Sigmoid colon (tissue), 7 donors: ENCODE results near the gene ABHD12B. TPM values are rescaled to one million over a fixed set of nuclear protein-coding genes. Genes with fewer than 3 reads are reported as not detected.
"Not testable (repeated sequence)": the region's sequence is repeated elsewhere in the genome, so short reads cannot be mapped to it uniquely, and the experiment has no call there.

Source experiments
- DNase-seq: peaks from one replicate; pipeline ENCODE4 v3.0.0-alpha.2; 2019
- H3K27ac ChIP-seq, 4 donors: fragments of 200-600 bp; sonication (generic); one replicate each; pipeline ENCODE4 v1.5.1; 2016 to 2019; ENCODE audit warnings: mild to moderate bottlenecking in 1 of 4
- H3K27me3 ChIP-seq, 3 donors: fragments of 200-600 bp; sonication (generic); one replicate each; pipeline ENCODE4 v1.5.1; 2019; ENCODE audit warnings: mild to moderate bottlenecking in 1 of 3
- H3K36me3 ChIP-seq, 4 donors: fragments of 200-600 bp; sonication (generic); one replicate each; pipeline ENCODE4 v1.5.1; 2016 to 2019
- H3K4me1 ChIP-seq, 4 donors: fragments of 200-600 bp; sonication (generic); one replicate each; pipeline ENCODE4 v1.5.1; 2017 to 2019
- H3K4me3 ChIP-seq, 4 donors: fragments of 200-600 bp; sonication (generic); one replicate each; pipeline ENCODE4 v1.5.1; 2017 to 2019; ENCODE audit warnings: mild to moderate bottlenecking in 2 of 4, moderate library complexity in 1 of 4
- H3K9me3 ChIP-seq, 4 donors: fragments of 200-600 bp in 3 of 4; sonication (generic) in 3 of 4; one replicate each; pipeline versions ENCODE4 v1.5.1 to v1.6.1; 2013 to 2019
- EP300 ChIP-seq, 4 donors: sonication (generic); formaldehyde crosslinking; IDR thresholded peaks; one replicate each; pipeline ENCODE4 v1.6.1; 2017; ENCODE audit warnings: antibody characterized with exemption in 4 of 4
- POLR2A ChIP-seq, 2 donors: fragments of 450-650 bp; IDR thresholded peaks; one replicate each; pipeline ENCODE4 v1.6.1; 2016; ENCODE audit warnings: antibody characterized with exemption in 2 of 2, mild to moderate bottlenecking in 2 of 2, moderate library complexity in 2 of 2
- POLR2AphosphoS5 ChIP-seq, 4 donors: sonication (generic); formaldehyde crosslinking; IDR thresholded peaks; one replicate each; pipeline ENCODE4 v1.6.1; 2017; ENCODE audit warnings: antibody characterized with exemption in 4 of 4
- WGBS, 2 donors: extraction: QIAGEN DNeasy Blood & Tissue Kit; methylation state at CpG; one replicate each; pipeline ENCODE4 v1.1.7; 2013; 5-methylcytosine and 5-hydroxymethylcytosine counted together
- intact Hi-C: fragments of 100-400 bp; cut with DNase I; formaldehyde crosslinking; loops from one replicate; pipeline ENCODE4 v1.15.1; 2023
- polyA plus RNA-seq, 3 donors: library from polyadenylated mRNA; stranded (reverse); fragments of 200-250 nt; gene quantifications; one replicate each; pipeline ENCODE4 v1.2.3, GENCODE V29; 2013
- total RNA-seq, 4 donors: library from RNA; depleted of rRNA; stranded (reverse); fragments of >200 nt; gene quantifications; one replicate each; pipeline ENCODE4 v1.1.0, GENCODE V29; 2016
- TF ChIP-seq, protein P1 (sequence below), 4 experiments: fragments of 450-650 bp in 3 of 4; fragments of 200-600 bp in 1 of 4; IDR thresholded peaks; one replicate each; pipeline ENCODE4 v1.5.1; 2016 to 2019; ENCODE audit warnings: antibody characterized with exemption in 4 of 4, mild to moderate bottlenecking in 3 of 4, moderate library complexity in 2 of 4
- donor health status: healthy with polysubstance abuse.
- donor health status: Bipolar disorder and iron deficiency.
- donor health status: healthy.

Gene ABHD12B
- total and polyA plus RNA-seq, 7 donors, result 5.3 to 9.3 (median 6.0) TPM; not detected in 4

DNA sequence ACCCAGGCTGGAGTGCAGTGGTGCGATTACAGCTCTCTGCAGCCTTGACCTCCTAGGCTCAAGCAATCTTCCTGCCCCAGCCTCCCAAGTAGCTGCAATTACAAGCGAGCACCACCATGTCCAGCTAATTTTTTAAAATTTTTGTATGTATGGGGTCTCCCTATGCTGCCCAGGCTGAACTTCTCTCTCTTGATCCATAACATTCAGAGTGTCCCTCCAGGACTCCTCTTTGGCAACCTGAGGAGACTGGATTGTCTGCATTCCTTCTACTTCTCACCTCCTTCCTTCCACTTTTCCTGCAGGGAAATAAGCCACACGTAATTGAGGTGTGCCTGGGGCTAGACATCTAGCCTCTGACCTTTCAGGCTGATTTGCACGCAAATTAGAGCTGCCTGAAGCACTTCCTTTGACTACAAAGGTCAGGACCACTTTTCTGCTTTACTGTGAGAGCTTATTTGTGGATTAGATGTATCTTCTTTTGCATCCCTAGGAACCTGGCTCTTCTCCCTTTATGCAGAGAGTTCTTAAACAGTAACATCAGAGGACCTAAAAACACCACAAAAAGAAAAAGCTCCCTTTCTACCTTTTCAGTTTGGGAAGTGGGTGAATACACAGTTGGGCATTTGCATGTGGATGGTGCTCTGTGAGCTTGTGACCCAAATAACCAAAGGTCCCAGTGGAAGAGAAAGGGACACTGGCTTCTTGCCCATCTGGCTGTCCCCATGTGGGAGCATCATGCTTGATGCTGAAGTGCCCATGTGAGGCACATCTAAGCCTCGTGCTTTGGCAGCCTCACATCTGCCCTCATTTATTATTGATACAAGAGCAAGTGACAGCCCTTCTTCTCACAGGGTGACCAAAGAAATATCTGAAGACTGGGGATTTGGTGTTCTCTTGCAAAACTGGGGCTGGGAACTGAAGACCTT lies 38.9 kb downstream of the ABHD12B start:
- Histone ChIP-seq H3K27me3 (no peaks in the 10 kb centered on the region), H3K36me3 (peaks cover 0 to 91% (median 46%) of the 10 kb centered on the region in 4 donors), H3K9me3 (no peaks in the 10 kb centered on the region), H3K4me1 (no peaks in the 10 kb centered on the region), H3K4me3 (no peak overlapping the region), H3K27ac (no peak overlapping the region)
- intact Hi-C loops, result no loop called here
- 88% methylated on average over 5 of the region's 5 CpGs for WGBS, 2 donors
- DNase-seq, result no peak
- no peak for TF ChIP-seq POLR2A (IDR thresholded peaks at IDR 0.05)
- TF ChIP-seq, protein P1, sequence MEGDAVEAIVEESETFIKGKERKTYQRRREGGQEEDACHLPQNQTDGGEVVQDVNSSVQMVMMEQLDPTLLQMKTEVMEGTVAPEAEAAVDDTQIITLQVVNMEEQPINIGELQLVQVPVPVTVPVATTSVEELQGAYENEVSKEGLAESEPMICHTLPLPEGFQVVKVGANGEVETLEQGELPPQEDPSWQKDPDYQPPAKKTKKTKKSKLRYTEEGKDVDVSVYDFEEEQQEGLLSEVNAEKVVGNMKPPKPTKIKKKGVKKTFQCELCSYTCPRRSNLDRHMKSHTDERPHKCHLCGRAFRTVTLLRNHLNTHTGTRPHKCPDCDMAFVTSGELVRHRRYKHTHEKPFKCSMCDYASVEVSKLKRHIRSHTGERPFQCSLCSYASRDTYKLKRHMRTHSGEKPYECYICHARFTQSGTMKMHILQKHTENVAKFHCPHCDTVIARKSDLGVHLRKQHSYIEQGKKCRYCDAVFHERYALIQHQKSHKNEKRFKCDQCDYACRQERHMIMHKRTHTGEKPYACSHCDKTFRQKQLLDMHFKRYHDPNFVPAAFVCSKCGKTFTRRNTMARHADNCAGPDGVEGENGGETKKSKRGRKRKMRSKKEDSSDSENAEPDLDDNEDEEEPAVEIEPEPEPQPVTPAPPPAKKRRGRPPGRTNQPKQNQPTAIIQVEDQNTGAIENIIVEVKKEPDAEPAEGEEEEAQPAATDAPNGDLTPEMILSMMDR (IDR thresholded peaks at IDR 0.05), result no peak
- TF ChIP-seq POLR2AphosphoS5 (IDR thresholded peaks at IDR 0.05), result no peak
- no peak for TF ChIP-seq EP300 (IDR thresholded peaks at IDR 0.05)

DNA sequence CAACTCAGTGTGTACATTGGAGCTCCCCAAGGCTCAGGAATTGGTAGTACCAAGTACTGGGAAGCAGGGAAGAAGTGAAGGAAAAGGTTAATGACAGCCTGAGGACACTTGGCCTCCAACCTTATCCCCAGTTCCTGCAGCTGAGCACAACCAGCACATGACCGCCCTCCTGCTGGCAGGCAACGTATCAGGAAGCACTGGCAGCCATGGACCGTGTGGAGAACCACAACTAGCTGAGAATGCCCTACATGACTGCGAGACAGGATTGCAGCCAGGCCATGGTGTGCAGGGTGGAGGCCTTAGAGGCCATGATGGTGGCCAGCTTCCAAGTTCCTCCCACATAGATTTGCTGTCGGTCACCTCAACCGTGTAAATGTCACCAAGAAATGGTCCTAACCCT lies 45.6 kb downstream of the ABHD12B start:
- no peak for TF ChIP-seq POLR2AphosphoS5 (IDR thresholded peaks at IDR 0.05)
- TF ChIP-seq POLR2A (IDR thresholded peaks at IDR 0.05), result no peak
- TF ChIP-seq, protein P1 (IDR thresholded peaks at IDR 0.05), result no peak
- TF ChIP-seq EP300 (IDR thresholded peaks at IDR 0.05), result no peak
- DNase-seq, result no peak
- H3K4me1 ChIP-seq, result no peaks in the 10 kb centered on the region
- H3K4me3 ChIP-seq, result no peak overlapping the region
- WGBS, 2 donors, result 95 to 96% methylated on average over 6 of the region's 6 CpGs
- H3K36me3 ChIP-seq, result peaks cover 0 to 83% (median 17%) of the 10 kb centered on the region in 4 donors
- no peak overlapping the region for H3K27ac ChIP-seq
- intact Hi-C loops, result no loop called here
- no peaks in the 10 kb centered on the region for H3K9me3 ChIP-seq
- no peaks in the 10 kb centered on the region for H3K27me3 ChIP-seq

DNA sequence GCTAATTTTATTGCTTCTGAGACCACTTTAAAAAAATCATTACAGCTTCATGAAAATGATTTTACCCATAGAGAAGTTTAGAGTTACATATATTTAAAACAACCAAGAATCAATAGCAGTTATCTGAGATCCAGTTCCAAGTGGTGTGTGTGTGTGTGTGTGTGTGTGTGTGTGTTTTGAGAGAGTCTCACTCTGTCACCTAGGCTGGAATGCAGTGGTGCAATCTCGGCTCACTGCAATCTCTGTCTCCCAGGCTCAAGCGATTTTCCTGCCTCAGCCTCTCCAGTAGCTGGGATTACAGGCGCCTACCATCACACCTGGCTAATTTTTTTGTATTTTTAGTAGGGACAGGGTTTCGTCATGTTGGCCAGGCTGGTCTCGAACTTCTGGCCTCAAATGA lies 47.7 kb downstream of the ABHD12B start:
- 86 to 90% methylated on average over 5 of the region's 5 CpGs for WGBS, 2 donors
- H3K4me1 ChIP-seq, DNase-seq, H3K27ac ChIP-seq, H3K9me3 ChIP-seq, H3K27me3 ChIP-seq, intact Hi-C loops, H3K4me3 ChIP-seq: not testable (repeated sequence)
- H3K36me3 ChIP-seq, result peaks cover 3 to 82% (median 12%) of the 10 kb centered on the region in 4 donors

DNA sequence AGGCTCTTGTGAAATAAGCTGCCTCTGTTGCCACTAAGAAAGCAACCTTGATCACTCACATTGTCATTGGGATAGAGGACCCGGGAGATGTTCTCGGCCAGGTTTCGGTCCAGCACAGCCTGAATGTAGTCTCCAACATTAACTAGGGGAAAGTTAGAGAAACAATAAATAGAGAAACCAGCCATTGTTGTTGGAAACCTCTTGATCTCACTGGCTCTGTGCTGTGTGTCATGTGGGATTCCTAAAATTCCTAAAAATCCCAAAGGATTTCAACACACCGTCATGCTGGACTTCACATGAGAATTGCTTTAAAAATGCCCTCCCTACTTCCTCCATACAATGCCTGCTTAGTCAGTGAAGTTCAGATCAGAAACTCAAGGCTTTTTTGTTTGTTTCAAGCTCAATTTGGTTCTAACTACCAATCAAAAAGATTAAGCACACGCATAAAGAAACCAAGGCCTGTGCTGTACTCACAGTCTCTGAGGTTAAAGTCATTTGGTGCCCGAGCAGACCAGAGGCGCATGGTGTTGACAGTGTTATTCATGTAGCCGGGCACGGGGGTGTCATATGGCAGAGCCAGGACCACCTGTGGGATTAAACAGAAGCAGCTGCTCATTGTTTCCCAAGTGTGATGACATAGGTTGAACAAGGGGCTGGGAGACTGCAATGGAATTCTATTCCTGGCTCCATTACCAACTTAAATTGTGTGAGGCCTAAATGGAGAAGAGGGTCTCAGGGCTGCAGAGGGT lies 48.8 kb downstream of the ABHD12B start:
- H3K4me1 ChIP-seq, result no peaks in the 10 kb centered on the region
- WGBS, 2 donors, result 88 to 93% methylated on average over 9 of the region's 9 CpGs
- no peaks in the 10 kb centered on the region for H3K9me3 ChIP-seq
- no peak for TF ChIP-seq POLR2AphosphoS5 (IDR thresholded peaks at IDR 0.05)
- TF ChIP-seq, protein P1 (IDR thresholded peaks at IDR 0.05), result no peak
- TF ChIP-seq POLR2A (IDR thresholded peaks at IDR 0.05), result no peak
- no peak for TF ChIP-seq EP300 (IDR thresholded peaks at IDR 0.05)
- no peak for DNase-seq
- no peaks in the 10 kb centered on the region for H3K27me3 ChIP-seq
- peaks cover 3 to 78% (median 7%) of the 10 kb centered on the region in 4 donors for H3K36me3 ChIP-seq
- no peak overlapping the region for H3K27ac ChIP-seq
- intact Hi-C loops, result no loop called here
- H3K4me3 ChIP-seq, result no peak overlapping the region

DNA sequence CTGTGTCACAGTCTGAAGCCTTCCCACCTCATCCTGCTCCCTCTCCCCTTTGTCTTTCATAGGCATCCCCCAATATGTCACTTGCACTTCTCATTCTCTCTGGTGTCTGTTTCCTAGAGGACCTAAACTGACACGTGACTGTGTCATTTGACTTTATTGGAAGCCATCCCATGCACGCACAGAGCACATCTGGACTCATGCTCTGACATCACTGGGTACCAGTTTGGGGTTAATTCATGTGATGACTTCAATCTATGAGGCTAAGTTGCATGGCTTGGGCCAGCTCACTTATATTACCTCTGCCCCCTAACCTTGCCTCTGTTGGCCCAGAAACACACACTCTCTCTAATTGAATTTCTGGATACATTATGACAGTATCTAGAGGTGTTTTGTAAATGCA lies 51.0 kb downstream of the ABHD12B start:
- Histone ChIP-seq H3K27me3 (no peaks in the 10 kb centered on the region), H3K36me3 (peaks cover 3 to 62% (median 7%) of the 10 kb centered on the region in 4 donors), H3K4me1 (no peaks in the 10 kb centered on the region), H3K9me3 (no peaks in the 10 kb centered on the region), H3K27ac (no peak overlapping the region), H3K4me3 (no peak overlapping the region)
- WGBS, 2 donors, result 82 to 92% methylated on average over 2 of the region's 2 CpGs
- intact Hi-C loops, result no loop called here
- TF ChIP-seq, protein P1 (IDR thresholded peaks at IDR 0.05), result no peak
- TF ChIP-seq EP300 (IDR thresholded peaks at IDR 0.05) (no peak), POLR2AphosphoS5 (IDR thresholded peaks at IDR 0.05) (no peak), POLR2A (IDR thresholded peaks at IDR 0.05) (no peak)
- DNase-seq, result no peak
